GM21529 (cell line): ENCODE measurements around the gene SEMA5B.

ENCODE experiments used
- ATAC-seq: cut with Tn5 transposase; IDR thresholded peaks from one replicate; pipeline ENCODE4 v1.9.1; 2021; ENCODE audit not compliant: unreplicated experiment

Gene SEMA5B

DNA sequence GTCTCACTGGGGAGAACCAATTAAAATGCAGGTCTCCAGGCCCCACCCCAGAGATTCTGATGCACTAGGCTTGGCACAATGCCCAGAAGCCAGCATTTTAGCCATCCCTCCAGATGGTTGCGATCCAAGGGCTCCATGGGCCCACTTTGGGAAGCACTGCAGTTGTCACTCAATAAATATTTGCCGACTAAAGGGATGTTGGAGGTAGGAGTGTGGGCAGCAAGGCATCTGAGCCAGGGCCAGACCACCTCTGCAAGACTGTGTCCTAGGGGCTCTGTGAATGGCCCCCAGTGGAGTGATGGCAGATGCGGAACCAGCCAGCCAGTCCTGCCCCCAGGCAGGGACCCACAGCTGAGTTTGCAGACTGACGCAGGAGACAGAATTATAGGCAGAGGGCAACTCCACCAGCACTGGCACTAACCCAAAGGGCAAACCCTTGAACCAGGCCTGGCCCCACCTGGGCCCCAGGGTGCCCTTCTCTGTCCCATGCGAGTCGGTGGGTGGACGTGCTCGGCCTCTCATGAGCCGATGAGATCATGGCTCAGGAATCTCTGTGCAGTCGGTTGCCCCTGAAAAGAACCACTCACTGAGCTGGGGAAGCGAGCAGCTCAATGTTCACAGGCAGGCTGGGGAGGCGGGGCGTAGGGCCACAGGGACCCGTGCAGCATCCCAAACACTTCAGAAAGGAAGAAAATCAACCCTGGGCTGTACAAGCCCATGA is 49.7 kb downstream of the SEMA5B start:
- ATAC-seq = no peak

DNA sequence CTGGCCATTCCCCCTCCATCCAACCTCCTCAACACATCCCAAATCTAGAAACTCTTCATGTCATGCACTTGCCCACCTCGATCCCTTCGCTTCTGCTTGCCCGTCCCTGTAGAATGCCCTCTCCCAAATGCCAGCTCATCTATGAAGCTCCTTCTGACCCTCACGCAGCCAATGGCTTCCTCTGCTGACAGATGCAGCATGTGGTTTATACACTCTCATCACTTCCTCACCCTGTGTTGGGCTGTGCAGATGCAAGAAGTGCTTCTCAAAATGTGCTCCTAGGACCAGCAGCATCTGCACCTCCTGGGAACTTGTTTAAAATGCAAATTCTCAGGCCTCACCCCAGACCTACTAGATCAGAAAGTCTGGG is 51.7 kb downstream of the SEMA5B start:
- peak; percentile 61 for ATAC-seq

- ATAC-seq = peak; percentile 47
Measured at GRCh38 chr3:122975163-122975923, 52.2 kb downstream of the SEMA5B start.

DNA sequence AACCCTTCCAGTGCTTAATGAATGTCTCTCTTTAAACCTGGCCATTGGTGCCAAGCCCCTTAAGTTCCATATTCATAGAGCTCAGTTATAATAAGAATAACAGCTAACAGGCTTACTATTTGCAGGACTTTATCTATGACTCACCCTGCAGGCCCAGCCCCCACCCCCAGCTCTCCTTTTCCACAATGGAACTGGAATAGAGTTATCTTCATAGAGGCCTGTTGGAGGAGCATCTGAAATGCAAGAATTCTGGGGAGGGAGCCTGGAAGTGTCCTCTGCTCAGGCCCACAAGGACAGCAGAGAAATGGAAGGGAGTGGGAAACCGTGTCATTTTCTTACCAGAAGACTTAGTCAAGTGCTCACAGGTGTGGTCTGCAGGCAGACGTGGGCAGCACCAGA is 52.8 kb downstream of the SEMA5B start:
- ATAC-seq = no peak

DNA sequence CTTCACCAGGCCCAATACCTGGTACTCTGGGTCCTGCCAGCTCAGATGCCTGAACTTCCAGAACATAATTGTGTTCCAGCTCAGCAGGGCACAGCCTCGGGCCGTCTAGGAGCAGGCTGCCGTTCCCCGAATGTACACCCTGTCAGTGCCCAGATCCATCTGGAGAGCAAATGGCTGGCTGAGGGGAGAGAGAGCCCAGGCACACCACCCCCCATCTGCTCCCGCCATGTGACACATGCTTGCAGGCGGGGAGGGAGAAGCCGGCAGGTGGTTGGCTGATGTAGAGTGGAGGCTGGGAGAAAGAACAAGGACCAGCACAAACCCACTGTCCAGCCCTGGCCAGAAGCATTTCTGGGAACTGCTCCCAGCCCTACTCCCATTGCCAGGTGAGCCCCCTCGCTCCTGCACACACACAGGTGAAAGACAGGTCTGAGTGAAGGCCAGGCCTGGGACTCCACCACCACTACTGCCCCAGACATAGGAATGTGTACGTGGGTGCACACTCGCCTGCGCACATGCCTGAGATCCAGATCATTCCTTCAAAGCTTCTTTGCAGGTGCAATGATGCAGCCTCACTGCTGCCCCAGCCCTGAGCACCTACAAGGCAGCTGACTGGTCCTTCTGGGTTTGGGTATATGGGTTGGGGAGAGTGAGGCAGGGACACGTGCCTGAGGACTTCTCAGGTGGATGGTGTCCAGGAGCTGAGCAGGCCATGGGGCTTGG is 53.5 kb downstream of the SEMA5B start:
- ATAC-seq = no peak

GRCh38 chr3:122972141-122972540 is 55.4 kb downstream of the SEMA5B start:
- no peak for ATAC-seq

GRCh38 chr3:122969585-122970469 is 57.7 kb downstream of the SEMA5B start:
- no peak for ATAC-seq

DNA sequence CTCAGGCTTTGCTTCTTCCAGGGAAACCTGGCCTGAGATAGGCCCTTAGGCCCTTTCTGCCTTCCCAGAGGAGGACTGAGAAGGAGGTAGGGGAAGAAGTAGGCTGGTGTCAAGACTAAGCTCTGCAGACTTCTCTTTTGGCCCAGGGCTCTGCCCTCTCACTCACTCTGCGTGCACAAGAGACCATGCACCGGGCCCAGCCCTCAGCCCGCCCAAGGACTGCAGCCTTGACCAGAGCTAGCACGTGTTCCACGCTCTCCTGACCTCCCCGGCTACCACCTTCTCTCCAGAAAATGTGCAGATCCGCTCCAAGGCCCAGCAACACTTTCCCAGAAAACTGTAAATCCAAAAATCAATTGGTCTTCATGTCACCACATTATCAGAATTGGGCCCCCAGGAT is 59.8 kb downstream of the SEMA5B start:
- no peak for ATAC-seq

- no peak for ATAC-seq
Measured at GRCh38 chr3:122967356-122967755, 60.2 kb downstream of the SEMA5B start.

DNA sequence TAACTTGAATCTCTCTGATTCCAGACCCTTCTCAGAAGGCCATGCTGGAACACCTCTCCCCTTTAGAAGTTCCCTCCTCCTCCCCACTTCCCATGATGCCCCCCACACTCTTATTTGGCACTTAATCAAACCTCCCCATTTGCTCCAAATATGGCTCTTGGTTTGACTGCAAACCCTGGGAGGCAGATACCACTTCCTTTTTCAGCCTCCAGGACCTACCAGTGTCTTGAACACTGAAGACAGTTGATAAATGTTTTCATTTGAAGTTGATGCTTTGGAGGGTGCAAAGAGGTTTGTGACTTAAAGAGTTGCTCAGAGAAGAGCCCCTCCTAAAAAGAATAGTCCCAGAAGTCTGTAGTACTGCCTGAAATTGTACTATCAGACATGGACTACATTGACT is 61.5 kb downstream of the SEMA5B start:
- ATAC-seq = no peak

GRCh38 chr3:122964811-122965210 is 62.8 kb downstream of the SEMA5B start:
- ATAC-seq = no peak

DNA sequence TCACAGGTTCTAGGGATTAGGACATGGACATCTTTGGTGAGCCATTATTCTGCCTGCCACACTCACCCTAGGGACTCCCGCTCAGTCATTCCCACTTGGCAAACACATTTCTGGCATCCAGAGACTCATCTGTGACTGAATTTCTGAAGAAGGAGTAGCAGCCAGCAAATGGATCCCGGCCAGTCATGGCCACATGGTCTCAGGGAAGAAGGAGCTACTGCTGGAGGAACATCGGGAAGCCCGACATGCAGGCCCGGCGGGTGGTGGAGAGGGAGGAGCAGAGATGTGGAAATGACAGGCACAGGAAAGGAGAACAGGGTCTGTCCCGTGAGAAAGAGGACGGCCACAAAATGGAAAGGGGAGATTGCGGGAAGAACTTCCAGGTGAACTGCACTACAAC is 65.4 kb downstream of the SEMA5B start:
- ATAC-seq = no peak

DNA sequence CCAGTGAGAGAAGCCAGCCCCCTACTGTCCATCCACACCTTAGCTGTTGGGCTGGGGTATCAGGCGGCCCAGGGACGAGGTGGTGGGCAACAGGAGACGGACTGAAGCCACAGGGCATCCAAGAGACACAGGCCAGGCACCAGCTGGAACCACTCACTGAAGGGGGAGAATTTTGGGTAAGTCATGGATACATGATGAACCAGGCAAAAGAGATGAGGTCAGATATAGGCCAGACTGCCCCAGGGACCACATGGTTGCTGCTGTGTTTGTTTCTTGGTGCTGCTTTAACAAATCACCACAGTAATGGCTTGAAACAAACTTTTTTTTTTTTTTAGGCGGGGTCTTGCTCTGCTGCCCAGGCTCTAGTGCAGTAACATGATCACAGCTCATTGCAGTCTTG is 66.4 kb downstream of the SEMA5B start:
- no peak for ATAC-seq

- no peak for ATAC-seq
Measured at GRCh38 chr3:122960652-122961051, 66.9 kb downstream of the SEMA5B start.

DNA sequence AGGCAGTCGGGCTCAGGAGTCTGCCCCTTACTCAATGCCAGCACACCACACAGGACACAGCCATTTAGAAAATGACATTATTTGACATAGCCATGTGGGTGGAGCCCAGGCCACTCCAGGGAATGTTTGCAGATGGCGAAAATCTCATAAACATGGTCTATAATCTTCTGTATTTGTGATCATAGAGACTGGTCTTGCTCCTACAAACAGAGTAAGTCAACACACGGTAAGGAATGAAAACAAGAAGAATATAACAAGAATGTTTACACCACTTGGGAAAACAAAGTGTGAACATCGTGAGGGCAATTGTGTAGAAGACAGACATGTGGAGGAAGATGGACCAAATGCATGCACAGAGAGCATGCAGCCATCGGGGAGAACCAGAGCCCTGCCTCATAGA is 68.2 kb downstream of the SEMA5B start:
- no peak for ATAC-seq

DNA sequence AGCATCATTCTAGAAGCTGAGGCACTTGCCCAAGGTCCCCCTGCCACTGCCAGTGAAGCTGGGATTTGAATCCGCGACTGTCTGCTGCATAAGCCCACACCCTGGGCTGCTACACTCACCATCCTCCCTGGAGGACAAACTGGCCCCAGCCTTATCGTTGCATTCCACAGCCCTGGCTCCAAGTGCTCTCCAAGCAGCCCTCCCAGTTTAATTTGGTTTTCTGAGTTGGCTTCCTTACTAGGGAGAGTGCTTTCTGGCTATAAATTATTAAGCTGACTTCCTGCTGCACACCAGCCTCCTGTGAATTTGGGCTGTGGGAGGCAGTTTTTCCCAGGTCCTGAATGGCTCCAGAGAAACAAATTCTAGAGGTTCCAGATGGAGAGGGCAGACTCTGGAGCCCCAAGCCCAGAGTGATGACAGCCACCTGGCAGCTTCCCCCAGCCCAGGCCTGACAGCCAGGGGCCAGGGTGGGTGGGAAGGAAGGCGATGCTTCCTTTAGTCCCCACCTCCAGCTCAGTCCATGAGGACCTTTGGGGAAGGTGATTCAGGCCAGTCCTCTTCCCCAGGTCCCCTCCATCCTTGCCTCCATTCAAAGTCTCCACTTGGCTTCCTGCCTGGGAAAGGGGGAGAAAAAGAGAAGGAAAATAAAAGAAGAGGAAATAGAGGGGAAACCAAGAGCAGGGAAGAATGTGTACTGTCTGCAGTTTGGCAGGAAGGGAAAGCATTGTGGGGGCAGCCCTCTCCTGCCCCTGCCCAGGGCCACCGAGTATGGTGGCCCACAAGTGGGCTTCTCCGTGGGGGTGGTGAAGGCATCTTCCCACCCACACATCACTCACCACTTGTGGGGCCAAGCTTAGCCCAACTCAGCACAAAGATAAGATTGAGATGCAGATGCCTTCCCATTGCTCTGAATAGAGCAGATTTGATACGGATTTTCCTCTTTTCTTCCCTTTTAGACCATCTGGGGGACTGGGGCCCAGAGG is 69.6 kb downstream of the SEMA5B start:
- ATAC-seq = no peak

GRCh38 chr3:122956693-122957455 is 70.7 kb downstream of the SEMA5B start:
- no peak for ATAC-seq

- ATAC-seq = no peak
Measured at GRCh38 chr3:122955916-122956692, 71.5 kb downstream of the SEMA5B start.
